Left ventricle myocardium superior (tissue), 1 donor: ENCODE data around the gene ZNF23. TPM values are rescaled to one million over a fixed set of nuclear protein-coding genes. Genes with fewer than 3 reads are reported as not detected.
A peak's percentile ranks its signal among the peaks of the same experiment; 100 is the strongest.
"Not testable (repeated sequence)": the region's sequence is repeated elsewhere in the genome, so short reads cannot be mapped to it uniquely, and the experiment has no call there.

Source experiments
- ATAC-seq: fragments of 200-7000 bp; cut with Tn5 transposase; one replicate; pipeline ENCODE4 v1.9.1; 2020; ENCODE audit warnings: mild to moderate bottlenecking, moderate library complexity
- DNase-seq: peaks from one replicate; pipeline ENCODE4 v3.0.0-alpha.2; 2020
- intact Hi-C: fragments of 100-400 bp; cut with micrococcal nuclease; formaldehyde crosslinking; loops from one replicate; pipeline ENCODE4 v1.11.0; 2022
- long read RNA-seq: library from polyadenylated mRNA; unstranded; transcript quantifications from one replicate; pipeline ENCODE4 v2.0.0, GENCODE V29; 2021
- total RNA-seq: library from RNA; stranded (reverse); fragmentation: NEBNext Ultra II Directional; extraction: Animal tissue kit (Norgen Biotek cat#: 25700); gene quantifications from one replicate; pipeline ENCODE4 v1.2.1, GENCODE V29; 2021
- donor health status: DM: no; HTN: yes; CAD: no; lungs with severe emphysema.

The ZNF23 gene
- total RNA-seq = 5.4 TPM
- long read RNA-seq, partial matches to known transcripts = 2 of 7 reads
- long read RNA-seq, other reads (novel, unspliced or antisense) = 5 of 7 reads

DNA sequence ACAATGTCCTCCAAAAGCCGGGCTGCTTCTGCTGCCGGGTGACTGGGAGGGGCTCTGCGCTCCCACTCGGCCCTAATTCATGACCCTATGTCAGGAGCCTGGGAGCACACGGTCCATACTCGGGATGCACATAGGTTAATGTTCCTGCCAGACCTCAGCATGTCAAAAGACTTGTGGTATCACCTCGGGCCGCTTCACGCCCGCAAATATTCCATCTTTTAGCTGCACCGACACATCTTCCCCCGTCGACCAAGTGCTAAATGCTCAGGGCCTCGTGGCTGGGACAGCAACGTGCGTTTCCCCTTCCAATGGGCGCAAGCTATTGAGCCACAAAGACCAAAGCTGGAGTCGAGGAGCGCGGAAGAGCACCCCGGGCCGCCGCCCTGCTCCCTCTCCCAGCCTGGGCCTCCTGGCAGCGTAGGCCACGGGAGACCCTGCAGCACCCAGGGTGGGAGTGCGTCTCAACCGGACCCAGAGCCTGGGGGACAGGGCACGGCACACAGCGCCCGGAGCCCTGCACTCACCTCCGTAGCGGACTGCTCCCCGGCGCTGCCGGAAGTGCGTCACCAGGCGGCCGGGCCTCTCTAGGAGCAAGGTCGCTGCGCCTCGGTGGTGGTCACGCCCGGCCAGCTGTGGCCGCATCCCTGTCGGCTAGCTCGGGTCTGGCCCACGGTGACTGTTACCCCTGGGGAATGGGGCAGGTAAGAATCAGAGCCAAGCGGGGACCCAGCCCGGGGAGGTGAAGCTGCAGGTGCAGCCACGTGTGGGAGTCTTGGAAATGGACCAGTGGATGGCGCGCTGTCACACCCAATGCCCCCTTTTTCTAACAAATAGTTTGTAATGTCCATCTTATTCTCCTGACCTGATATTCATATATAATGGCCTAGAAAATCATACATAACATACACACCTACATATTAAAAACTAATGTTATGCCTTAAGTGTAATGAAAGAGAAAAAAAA lies at the start of gene ZNF23:
Gene ZNF23, minus strand, starts transcription at position 562 of the 963 bp plus-strand sequence. CDS start 5,451 bp downstream, outside the sequence.
- ATAC-seq (peak; percentile 100), DNase-seq (peak; percentile 91)
- intact Hi-C loops = loop anchor here (1.0 kb wide), 1 partner anchor 22 kb away; no protein-coding TSS in a partner anchor

DNA sequence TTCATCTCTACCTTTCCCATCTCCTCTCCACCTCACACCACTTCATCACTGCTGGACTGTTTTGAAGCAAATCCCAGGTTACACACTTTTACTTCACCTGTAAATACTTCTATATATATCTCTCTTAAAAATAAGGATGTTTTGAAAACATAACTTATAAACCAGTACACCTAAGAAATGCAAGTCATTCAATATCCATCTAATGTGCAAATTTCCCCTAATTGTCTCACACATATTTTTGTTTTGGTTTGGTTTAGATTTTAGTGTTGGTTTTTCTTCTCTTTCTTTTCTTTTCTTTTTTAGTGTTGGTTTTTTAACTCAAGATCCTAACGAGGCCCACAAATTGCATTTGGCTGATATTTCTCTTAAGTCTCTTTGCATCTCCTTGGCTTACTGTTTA lies 45.0 kb upstream of the ZNF23 start:
- ATAC-seq = no peak
- DNase-seq = no peak
- intact Hi-C loops = no loop called here

DNA sequence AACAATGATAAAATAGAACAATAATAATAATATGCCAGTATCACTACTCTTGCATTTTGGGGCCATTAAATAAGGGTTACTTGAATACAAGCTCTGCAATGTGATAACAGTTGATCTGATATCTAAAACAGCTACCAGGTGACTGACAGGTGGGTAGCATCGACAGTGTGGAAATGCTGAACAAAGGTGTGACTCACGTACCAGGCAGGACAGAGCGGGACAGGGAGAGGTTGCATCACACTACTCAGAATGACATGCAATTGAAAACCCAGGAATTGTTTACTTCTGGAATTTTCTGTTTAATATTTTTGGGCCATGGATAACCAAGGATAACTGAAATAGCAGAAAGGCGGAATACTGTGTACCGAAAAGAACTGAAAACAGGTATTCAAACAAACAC lies 42.9 kb upstream of the ZNF23 start:
- DNase-seq (no peak), ATAC-seq (no peak)
- intact Hi-C loops = no loop called here

- ATAC-seq, intact Hi-C loops, DNase-seq: not testable (repeated sequence)
Measured at GRCh38 chr16:71504051-71504450, 42.0 kb upstream of the ZNF23 start.

DNA sequence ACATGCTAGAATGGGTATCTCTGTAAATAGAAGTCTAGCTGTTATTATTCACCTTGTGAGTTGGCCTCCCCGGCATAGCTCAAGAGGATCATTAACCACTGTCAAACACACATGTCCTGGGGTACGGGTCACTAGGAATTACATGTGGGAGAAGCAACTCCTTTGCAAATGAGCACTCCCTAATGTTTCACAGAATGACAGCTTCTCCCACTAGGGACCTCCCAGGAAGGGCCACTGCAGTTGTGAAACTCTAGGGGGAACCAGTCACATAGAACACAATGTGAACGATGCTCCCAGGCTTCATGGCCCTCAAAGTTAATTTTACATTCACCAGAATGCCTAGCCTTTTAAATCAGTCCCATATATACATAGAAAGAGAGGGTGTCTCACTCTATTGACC lies 39.5 kb upstream of the ZNF23 start:
- DNase-seq (no peak), ATAC-seq (no peak)
- intact Hi-C loops = no loop called here

GRCh38 chr16:71500964-71501363 lies 38.9 kb upstream of the ZNF23 start:
- ATAC-seq (no peak), DNase-seq (no peak)
- intact Hi-C loops = no loop called here

DNA sequence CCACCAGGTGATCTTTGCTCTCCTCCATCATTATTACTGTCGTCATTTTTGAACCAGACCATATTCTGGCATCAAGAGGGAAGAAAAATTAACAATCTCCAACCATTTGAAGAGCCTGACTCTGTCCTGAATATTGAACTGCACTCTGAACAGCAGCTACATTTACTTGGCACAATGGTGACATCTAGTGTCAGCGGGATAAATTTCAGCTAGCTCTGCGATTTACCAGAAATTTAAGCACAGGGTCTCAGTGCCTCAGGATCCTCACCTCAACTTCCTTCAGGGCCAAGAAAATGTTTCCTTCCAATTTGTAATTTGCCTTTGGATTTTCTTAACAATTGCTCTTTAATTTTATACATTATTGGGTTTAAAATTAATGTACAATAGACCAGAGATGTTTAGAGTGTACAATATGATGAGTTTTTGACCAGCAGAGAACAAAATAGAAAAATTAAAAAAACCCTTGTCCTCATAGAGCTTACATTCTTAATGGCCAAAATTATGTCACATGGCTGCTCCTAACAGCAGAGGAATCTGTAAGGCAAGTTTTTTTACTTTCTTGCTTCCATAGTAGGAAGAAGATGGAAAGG lies 37.8 kb upstream of the ZNF23 start:
- no peak for DNase-seq
- no peak for ATAC-seq
- intact Hi-C loops = loop anchor here (5.0 kb wide), 1 partner anchor 88 kb away; no protein-coding TSS in a partner anchor

GRCh38 chr16:71498031-71498430 lies 36.0 kb upstream of the ZNF23 start:
- ATAC-seq = no peak
- intact Hi-C loops = loop anchor here (5.0 kb wide), 1 partner anchor 86 kb away; no protein-coding TSS in a partner anchor
- DNase-seq = no peak

DNA sequence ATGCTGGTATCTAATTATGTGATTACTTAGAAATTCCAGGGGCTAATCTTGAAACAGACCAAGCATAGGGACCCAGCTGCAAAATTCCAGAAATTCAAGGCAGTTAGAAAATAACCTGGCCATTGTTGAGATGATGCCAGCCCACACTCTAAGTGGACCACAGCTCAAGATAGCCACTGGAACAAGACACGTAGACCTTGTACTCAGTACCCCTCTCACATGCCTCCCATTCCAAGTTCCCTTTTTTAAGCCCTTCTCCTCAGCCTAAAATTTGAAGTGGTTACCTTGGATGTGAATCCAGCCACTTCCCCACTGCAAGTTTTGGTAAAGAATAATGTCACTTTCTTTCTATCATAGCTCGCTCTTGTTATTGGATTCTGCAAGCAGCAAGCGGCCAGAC lies 31.2 kb upstream of the ZNF23 start:
- intact Hi-C loops = no loop called here
- no peak for ATAC-seq
- no peak for DNase-seq

- intact Hi-C loops = no loop called here
- no peak for DNase-seq
- no peak for ATAC-seq
Measured at GRCh38 chr16:71492786-71493185, 30.7 kb upstream of the ZNF23 start.

DNA sequence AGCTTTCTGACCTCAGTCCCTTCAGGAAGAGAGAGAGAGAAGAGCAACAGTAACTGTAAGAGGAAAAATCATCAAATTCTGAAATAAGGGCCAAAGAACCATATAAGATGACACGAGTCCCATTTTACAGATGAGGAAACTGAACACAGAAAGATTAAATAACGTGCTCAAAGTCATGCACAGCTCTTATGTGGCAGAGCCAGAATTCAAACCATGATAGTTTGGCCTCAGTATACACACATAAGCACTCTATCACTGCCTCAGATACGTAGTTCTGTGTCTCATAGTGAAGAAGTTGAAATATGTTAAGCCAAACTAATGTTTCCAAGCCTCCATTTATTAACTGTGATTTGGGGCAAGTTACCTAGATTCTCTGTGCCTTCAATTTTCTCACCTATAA lies 29.0 kb upstream of the ZNF23 start:
- DNase-seq = no peak
- intact Hi-C loops = no loop called here
- ATAC-seq = no peak

DNA sequence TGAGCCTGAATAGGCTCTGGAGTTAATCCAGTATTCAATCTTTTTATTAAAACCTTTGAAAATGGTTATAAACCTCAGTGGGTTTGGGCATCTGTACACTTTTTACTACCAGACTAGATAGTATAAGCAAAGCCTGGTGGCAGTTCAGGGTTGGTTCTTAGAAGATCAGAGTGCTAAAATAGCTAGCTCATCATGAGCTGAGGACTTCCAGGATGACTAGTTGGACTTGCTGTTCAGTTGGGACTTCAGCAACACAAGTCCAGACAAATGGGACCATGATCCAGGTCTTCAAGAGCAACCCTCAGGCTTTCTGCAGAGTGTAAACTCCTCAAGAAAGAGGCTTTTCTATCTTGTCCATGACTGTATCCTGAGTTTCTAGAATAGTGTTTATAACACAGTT lies 28.3 kb upstream of the ZNF23 start:
- intact Hi-C loops = no loop called here
- ATAC-seq (no peak), DNase-seq (no peak)

GRCh38 chr16:71489122-71489521 lies 27.1 kb upstream of the ZNF23 start, which contains the start of gene ZNF19:
TSS of gene ZNF19 (minus strand) at chr16:71489324. CDS start at chr16:71482114, 7,210 bp downstream.
- ATAC-seq (no peak), DNase-seq (no peak)
- intact Hi-C loops = no loop called here

- ATAC-seq (peak; percentile 99), DNase-seq (peak; percentile 89)
- intact Hi-C loops = loop anchor here (1.0 kb wide), 1 partner anchor 22 kb away; the partner anchor contains the start of gene ZNF23
Measured at GRCh38 chr16:71484006-71484893, 22.2 kb upstream of the ZNF23 start.

DNA sequence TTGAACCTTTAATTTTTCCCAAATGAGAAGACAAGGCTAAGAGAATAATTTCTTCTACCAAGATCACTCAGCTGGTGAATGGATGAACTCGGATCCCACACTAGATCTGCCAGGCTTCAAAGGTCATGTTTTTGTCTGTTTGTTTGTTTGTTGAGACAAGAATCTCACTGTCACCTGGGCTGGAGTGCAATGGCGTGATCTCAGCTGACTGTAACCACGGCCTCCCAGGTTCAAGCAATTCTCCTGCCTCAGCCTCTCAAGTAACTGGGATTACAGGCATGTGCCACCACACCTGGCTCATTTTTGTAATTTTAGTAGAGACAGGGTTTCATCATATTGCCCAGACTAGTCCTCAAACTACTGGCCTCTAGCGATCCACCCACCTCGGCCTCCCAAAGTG lies 20.5 kb upstream of the ZNF23 start:
- intact Hi-C loops = no loop called here
- no peak for DNase-seq

DNA sequence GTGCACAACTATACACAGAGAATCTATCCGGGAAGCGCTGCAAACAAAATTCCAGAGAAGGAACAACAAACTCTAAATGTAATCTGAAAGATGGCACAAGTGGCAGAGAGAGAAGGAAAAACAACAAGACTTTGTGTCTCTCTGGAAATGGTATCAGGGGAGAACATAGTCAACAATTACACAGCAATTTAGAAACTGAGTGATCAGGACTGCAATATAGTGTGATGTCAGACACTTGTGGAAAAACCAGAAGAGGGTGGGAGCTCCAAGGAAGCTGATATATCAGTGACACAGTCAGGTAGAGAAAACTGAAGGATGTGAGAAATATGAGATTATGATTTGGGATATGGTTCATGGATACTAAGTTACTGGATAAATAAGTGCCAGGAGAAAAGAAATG lies 18.9 kb upstream of the ZNF23 start:
- intact Hi-C loops = no loop called here
- ATAC-seq (no peak), DNase-seq (no peak)

More for the DNA sequence above, 20.5 kb upstream of the ZNF23 start:
- ATAC-seq = no peak

GRCh38 chr16:71479420-71479819 lies 17.4 kb upstream of the ZNF23 start:
- ATAC-seq (no peak), DNase-seq (no peak)
- intact Hi-C loops = no loop called here

DNA sequence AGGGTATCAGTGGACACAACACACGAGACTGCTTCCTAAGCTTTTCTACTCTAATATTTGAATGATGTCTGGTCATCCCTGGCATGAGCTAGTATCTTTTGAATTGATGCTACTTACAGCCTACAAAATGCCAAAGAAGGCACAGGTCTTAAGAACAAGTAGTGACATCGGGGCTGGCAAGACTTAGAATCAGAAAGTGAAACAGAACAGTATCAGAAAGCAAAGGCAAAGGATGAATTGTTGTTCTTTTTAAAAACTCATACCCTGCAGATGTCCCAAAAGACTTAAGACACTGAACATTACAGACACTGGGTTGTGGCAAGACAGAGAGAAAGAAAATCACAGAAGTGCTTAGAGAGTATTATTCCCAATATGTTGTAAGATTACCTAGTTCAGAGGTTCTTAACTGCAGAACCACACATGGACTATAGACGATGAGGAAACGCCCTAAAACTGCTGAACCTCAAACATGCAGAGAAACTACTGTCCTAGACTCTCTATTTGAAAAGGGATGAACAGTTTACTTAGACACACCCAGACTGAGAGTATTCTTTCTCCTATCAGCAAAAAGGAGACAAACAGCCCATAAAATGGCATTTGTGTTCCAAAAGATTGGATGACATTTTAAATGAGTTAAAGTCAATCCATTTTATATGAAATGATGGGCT lies 14.5 kb upstream of the ZNF23 start:
- intact Hi-C loops = no loop called here
- no peak for DNase-seq
- ATAC-seq = no peak

GRCh38 chr16:71474864-71475263 lies 12.8 kb upstream of the ZNF23 start:
- intact Hi-C loops = no loop called here
- ATAC-seq (no peak), DNase-seq (no peak)
